Measurements from ENCODE around the gene WDR73. TPM values are rescaled to one million over a fixed set of nuclear protein-coding genes. Genes with fewer than 3 reads are reported as not detected.

Gene WDR73
- total and polyA plus RNA-seq, 10 of the 15 experiments (the other 5 are each of a cell fraction or from before 2014, with no cell fraction given) = 4.4 to 25.6 (median 16.3) TPM

GRCh38 chr15:84631706-84632272, 22.3 kb downstream of the WDR73 start:
- intact Hi-C loops (cut with micrococcal nuclease; ENCODE audit: unreplicated experiment) = loop anchor here (2.0 kb wide), 1 partner anchor 33 kb away; no protein-coding TSS in a partner anchor
- ATAC-seq = peak; percentile 4

More at GRCh38 chr15:84631706-84632272, 22.3 kb downstream of the WDR73 start:
- H3K4me3 ChIP-seq = peak overlapping the region; percentile 71
- CTCF ChIA-PET = interaction anchor here (0.5 to 2.7 kb wide), 6 partner anchors 23 to 528 kb away, joined by 3 to 23 read pairs (median 8); partner anchors contain the start of gene WDR73
- peak overlapping the region; percentile 100 for H2AFZ ChIP-seq (ENCODE audit: control insufficient read depth, low read depth, low read length)
- H3K4me2 ChIP-seq (ENCODE audit: control insufficient read depth, insufficient read depth) = peak overlapping the region; percentile 85
- H3K4me1 ChIP-seq (ENCODE audit: control insufficient read depth, insufficient read depth, low read length) = peaks cover 9% of the 10 kb centered on the region
- RAD21 ChIA-PET (ENCODE audit: unreplicated experiment) = interaction anchor here (0.9 to 3.2 kb wide), 7 partner anchors 22 to 282 kb away, joined by 3 to 18 read pairs (median 6); partner anchors contain the start of gene WDR73
- no peaks in the 10 kb centered on the region for H3K9me3 ChIP-seq (replicated peaks; ENCODE audit: control insufficient read depth, insufficient read depth, low read length)
- H3K9ac ChIP-seq (ENCODE audit: control insufficient read depth, insufficient read depth, low read length) = peak overlapping the region; percentile 65
- 23% methylated on average over 7 of the region's 7 CpGs for WGBS (ENCODE audit: insufficient coverage, insufficient replicate concordance, low lambda C conversion rate, missing lambda C conversion rate)
- TSS peak; percentile 84 for BruUV-seq (replicated peaks)
- DNase-seq (ENCODE audit: low read depth, low spot score) (no peak), FAIRE-seq (no peak)
- POLR2A ChIA-PET = interaction anchor here (0.8 to 1.8 kb wide), 7 partner anchors 17 to 91 kb away, joined by 3 to 6 read pairs (median 5); partner anchors contain the start of genes SEC11A, WDR73 and ZSCAN2
- no peaks in the 10 kb centered on the region for H3K36me3 ChIP-seq (ENCODE audit: control insufficient read depth in 2 of 2, insufficient read depth in 2 of 2, low read length in 1 of 2)
- in situ Hi-C loops (cut with MboI) = no loop called here
- peak overlapping the region; percentile 70 for H3K27ac ChIP-seq (ENCODE audit: control insufficient read depth, insufficient read depth)
- SMC1A ChIA-PET (ENCODE audit: uncharacterized antibody, unreplicated experiment) = interaction anchor here (0.7 to 4.3 kb wide), 12 partner anchors 22 to 193 kb away, joined by 3 to 22 read pairs (median 4); partner anchors contain the start of genes WDR73 and ZSCAN2
- H4K20me1 ChIP-seq (ENCODE audit: control insufficient read depth, insufficient read depth) = no peaks in the 10 kb centered on the region
- TF ChIP-seq YY1 (IDR thresholded peaks at IDR 0.05; ENCODE audit: low read depth, low read length) = peak; percentile 64; the same call in 1 of the 2 replicates
- peak; percentile 24 to 37; a peak in 1 of 4 replicates for TF ChIP-seq IKZF2 (IDR thresholded peaks at IDR 0.05)
- no peak for TF ChIP-seq SP1 (IDR thresholded peaks at IDR 0.05; ENCODE audit: low read depth, low read length)
- 0 out of 2 replicates have a peak, but pooled peaks have one; percentile 40 for TF ChIP-seq RELB (IDR thresholded peaks at IDR 0.05; ENCODE audit: low read depth)
- no peak for TF ChIP-seq ASH2L (IDR thresholded peaks at IDR 0.05; ENCODE audit: borderline replicate concordance, low read depth)
- H3K79me2 ChIP-seq (ENCODE audit: control insufficient read depth, insufficient read depth, low read length) = no peaks in the 10 kb centered on the region; the same call in 1 of the 2 replicates
- H3K27me3 ChIP-seq (replicated peaks in 1 of 2; ENCODE audit: control insufficient read depth in 2 of 2, insufficient read depth in 2 of 2, low read length in 1 of 2) = no peaks in the 10 kb centered on the region
